ENCODE results near the gene EYA4.

GRCh38 chr6:133297657-133298056 is 56.5 kb downstream of the EYA4 start:
- no peak for TF ChIP-seq EZH2 (IDR thresholded peaks at IDR 0.05; ENCODE audit: low read length, unreplicated experiment)
- no peak for TF ChIP-seq CTCF (conservative IDR thresholded peaks at IDR 0.05; ENCODE audit: low read depth, low read length)

Measured in PC-3 (cell line).